ENCODE results near the gene SPTB.

GRCh38 chr14:64706119-64706592 lies 173.6 kb downstream of the SPTB start:
- no peak for TF ChIP-seq EP300 (IDR thresholded peaks at IDR 0.05; ENCODE audit: borderline replicate concordance)
- no peak for TF ChIP-seq RAD21 (IDR thresholded peaks at IDR 0.05; ENCODE audit: low read depth)
- no peak for TF ChIP-seq ZBTB7A (IDR thresholded peaks at IDR 0.05; ENCODE audit: low read depth)
- TF ChIP-seq FOXM1 (IDR thresholded peaks at IDR 0.05; ENCODE audit: borderline replicate concordance, low read depth): no peak
- no peak for TF ChIP-seq CEBPB (IDR thresholded peaks at IDR 0.05)
- TF ChIP-seq TAF1 (IDR thresholded peaks at IDR 0.05; ENCODE audit: low read depth): no peak
- TF ChIP-seq USF1 (IDR thresholded peaks at IDR 0.05): no peak
- TF ChIP-seq NFIC (IDR thresholded peaks at IDR 0.05): no peak
- TF ChIP-seq MAX (IDR thresholded peaks at IDR 0.05): no peak

Measured in Ishikawa (cell line).